ENCODE data around the gene VPS26B. TPM values are rescaled to one million over a fixed set of nuclear protein-coding genes. Genes with fewer than 3 reads are reported as not detected.
A peak's percentile ranks its signal among the peaks of the same experiment; 100 is the strongest.

Gene VPS26B
- total RNA-seq, 1 experiment from 2014 or later = 29.3 TPM

- no peak for TF ChIP-seq ATF2 (CRISPR knock-in tag; IDR thresholded peaks at IDR 0.05; ENCODE audit: borderline replicate concordance, low read depth)
- TF ChIP-seq TEAD1 (CRISPR knock-in tag; IDR thresholded peaks at IDR 0.05) = no peak
- no peak for TF ChIP-seq RELA (CRISPR knock-in tag; IDR thresholded peaks at IDR 0.05; ENCODE audit: borderline replicate concordance)
- TF ChIP-seq PRRX2 (CRISPR knock-in tag; IDR thresholded peaks at IDR 0.05) = 0 out of 2 replicates have a peak, but pooled peaks have one; percentile 8
- TF ChIP-seq ETV6 (CRISPR knock-in tag; IDR thresholded peaks at IDR 0.05) = no peak
- TF ChIP-seq ZMAT4 (CRISPR knock-in tag; IDR thresholded peaks at IDR 0.05) = no peak
- TF ChIP-seq HMGXB4 (CRISPR knock-in tag; IDR thresholded peaks at IDR 0.05) = 0 out of 2 replicates have a peak, but pooled peaks have one; percentile 53
- TF ChIP-seq, protein P1, sequence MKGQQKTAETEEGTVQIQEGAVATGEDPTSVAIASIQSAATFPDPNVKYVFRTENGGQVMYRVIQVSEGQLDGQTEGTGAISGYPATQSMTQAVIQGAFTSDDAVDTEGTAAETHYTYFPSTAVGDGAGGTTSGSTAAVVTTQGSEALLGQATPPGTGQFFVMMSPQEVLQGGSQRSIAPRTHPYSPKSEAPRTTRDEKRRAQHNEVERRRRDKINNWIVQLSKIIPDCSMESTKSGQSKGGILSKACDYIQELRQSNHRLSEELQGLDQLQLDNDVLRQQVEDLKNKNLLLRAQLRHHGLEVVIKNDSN (CRISPR knock-in tag; IDR thresholded peaks at IDR 0.05) = no peak
- no peak for TF ChIP-seq SOX15 (CRISPR knock-in tag; IDR thresholded peaks at IDR 0.05)
- no peak for TF ChIP-seq ZNF671 (CRISPR knock-in tag; IDR thresholded peaks at IDR 0.05)
- no peak for TF ChIP-seq CBFB (CRISPR knock-in tag; IDR thresholded peaks at IDR 0.05; ENCODE audit: low read depth)
- TF ChIP-seq GTF2I (CRISPR knock-in tag; conservative IDR thresholded peaks at IDR 0.05) = no peak
- no peak for TF ChIP-seq TEAD4 (CRISPR knock-in tag; IDR thresholded peaks at IDR 0.05)
- no peak for TF ChIP-seq OVOL2 (CRISPR knock-in tag; IDR thresholded peaks at IDR 0.05; ENCODE audit: borderline replicate concordance)
- TF ChIP-seq MXD4 (CRISPR knock-in tag; IDR thresholded peaks at IDR 0.05; ENCODE audit: borderline replicate concordance) = no peak
- TF ChIP-seq PREB (CRISPR knock-in tag; IDR thresholded peaks at IDR 0.05; ENCODE audit: borderline replicate concordance) = no peak; the same call in 1 of the 2 replicates
- TF ChIP-seq ARID4B (CRISPR knock-in tag; IDR thresholded peaks at IDR 0.05; ENCODE audit: borderline replicate concordance) = peak; percentile 41; the same call in 1 of the 2 replicates
- TF ChIP-seq NR1H2 (CRISPR knock-in tag; IDR thresholded peaks at IDR 0.05) = no peak
These were observed 516 bp downstream of the VPS26B start (continued) for GRCh38 chr11:134224710-134225664.
